Ascending aorta (tissue), 2 donors: ENCODE results near the gene CTDSP1. TPM values are rescaled to one million over a fixed set of nuclear protein-coding genes. Genes with fewer than 3 reads are reported as not detected.

Source experiments
- DNase-seq, 2 donors: peaks; one replicate each; pipeline ENCODE4 v3.0.0-alpha.2; 2019; ENCODE audit warnings: low spot score in 2 of 2
- H3K27ac ChIP-seq, 2 donors: fragments of 200-600 bp; sonication (generic); one replicate each; pipeline ENCODE4 v1.5.1; 2016 to 2017; ENCODE audit warnings: mild to moderate bottlenecking in 1 of 2
- H3K27me3 ChIP-seq: fragments of 200-600 bp; sonication (generic); one replicate; pipeline ENCODE4 v1.5.1; 2017
- H3K36me3 ChIP-seq, 2 donors: fragments of 200-600 bp; sonication (generic); one replicate each; pipeline ENCODE4 v1.5.1; 2016
- H3K4me1 ChIP-seq, 2 donors: fragments of 200-600 bp; sonication (generic); one replicate each; pipeline ENCODE4 v1.5.1; 2016 to 2017; ENCODE audit warnings: mild to moderate bottlenecking in 1 of 2
- H3K4me3 ChIP-seq, 2 donors: fragments of 200-600 bp; sonication (generic); one replicate each; pipeline ENCODE4 v1.5.1; 2016 to 2017; ENCODE audit warnings: mild to moderate bottlenecking in 1 of 2
- H3K9me3 ChIP-seq, 2 donors: fragments of 200-600 bp; sonication (generic); one replicate each; pipeline ENCODE4 v1.5.1; 2016
- intact Hi-C: fragments of 100-400 bp; cut with DNase I; formaldehyde crosslinking; loops from one replicate; pipeline ENCODE4 v1.15.1; 2023
- total RNA-seq: library from RNA; depleted of rRNA; stranded (reverse); fragments of >200 nt; gene quantifications from one replicate; pipeline ENCODE4 v1.1.0, GENCODE V29; 2016
- TF ChIP-seq, protein P1 (sequence below), 3 experiments: fragments of 200-600 bp in 2 of 3; fragments of 450-650 bp in 1 of 3; sonication (generic) in 2 of 3; IDR thresholded peaks; one replicate each; pipeline ENCODE4 v1.5.1; 2016 to 2019; ENCODE audit warnings: antibody characterized with exemption in 3 of 3, mild to moderate bottlenecking in 1 of 3, moderate library complexity in 1 of 3

The CTDSP1 gene
- total RNA-seq, 1 donor from 2014 or later, result 144 TPM

DNA sequence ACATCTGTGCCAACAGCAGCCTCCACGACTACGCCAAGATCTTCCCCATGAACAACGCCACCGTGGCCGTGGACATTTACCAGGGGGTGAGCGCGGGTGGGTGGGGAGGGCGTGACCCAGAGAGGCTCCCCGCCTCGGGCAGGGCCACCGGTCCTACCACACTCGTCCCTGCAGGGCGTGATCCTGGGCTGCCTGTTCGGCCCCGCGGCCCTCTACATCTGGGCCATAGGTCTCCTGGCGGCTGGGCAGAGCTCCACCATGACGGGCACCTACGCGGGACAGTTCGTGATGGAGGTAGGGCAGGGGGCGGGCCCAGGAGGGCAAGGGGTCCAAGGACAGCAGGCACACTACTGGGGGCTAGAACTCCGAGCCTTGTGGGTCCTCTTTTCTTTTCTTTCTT is 8.5 kb upstream of the CTDSP1 start:
- H3K36me3 ChIP-seq, result no peaks in the 10 kb centered on the region
- no peaks in the 10 kb centered on the region for H3K27me3 ChIP-seq
- DNase-seq, result peak in 1 of 2 donors; percentile 59
- H3K4me3 ChIP-seq, result no peak overlapping the region
- TF ChIP-seq, protein P1, sequence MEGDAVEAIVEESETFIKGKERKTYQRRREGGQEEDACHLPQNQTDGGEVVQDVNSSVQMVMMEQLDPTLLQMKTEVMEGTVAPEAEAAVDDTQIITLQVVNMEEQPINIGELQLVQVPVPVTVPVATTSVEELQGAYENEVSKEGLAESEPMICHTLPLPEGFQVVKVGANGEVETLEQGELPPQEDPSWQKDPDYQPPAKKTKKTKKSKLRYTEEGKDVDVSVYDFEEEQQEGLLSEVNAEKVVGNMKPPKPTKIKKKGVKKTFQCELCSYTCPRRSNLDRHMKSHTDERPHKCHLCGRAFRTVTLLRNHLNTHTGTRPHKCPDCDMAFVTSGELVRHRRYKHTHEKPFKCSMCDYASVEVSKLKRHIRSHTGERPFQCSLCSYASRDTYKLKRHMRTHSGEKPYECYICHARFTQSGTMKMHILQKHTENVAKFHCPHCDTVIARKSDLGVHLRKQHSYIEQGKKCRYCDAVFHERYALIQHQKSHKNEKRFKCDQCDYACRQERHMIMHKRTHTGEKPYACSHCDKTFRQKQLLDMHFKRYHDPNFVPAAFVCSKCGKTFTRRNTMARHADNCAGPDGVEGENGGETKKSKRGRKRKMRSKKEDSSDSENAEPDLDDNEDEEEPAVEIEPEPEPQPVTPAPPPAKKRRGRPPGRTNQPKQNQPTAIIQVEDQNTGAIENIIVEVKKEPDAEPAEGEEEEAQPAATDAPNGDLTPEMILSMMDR (IDR thresholded peaks at IDR 0.05), result no peak
- no peaks in the 10 kb centered on the region for H3K9me3 ChIP-seq
- H3K27ac ChIP-seq, result no peak overlapping the region
- H3K4me1 ChIP-seq, result peaks cover 0 to 12% of the 10 kb centered on the region in 2 donors
- intact Hi-C loops, result no loop called here

DNA sequence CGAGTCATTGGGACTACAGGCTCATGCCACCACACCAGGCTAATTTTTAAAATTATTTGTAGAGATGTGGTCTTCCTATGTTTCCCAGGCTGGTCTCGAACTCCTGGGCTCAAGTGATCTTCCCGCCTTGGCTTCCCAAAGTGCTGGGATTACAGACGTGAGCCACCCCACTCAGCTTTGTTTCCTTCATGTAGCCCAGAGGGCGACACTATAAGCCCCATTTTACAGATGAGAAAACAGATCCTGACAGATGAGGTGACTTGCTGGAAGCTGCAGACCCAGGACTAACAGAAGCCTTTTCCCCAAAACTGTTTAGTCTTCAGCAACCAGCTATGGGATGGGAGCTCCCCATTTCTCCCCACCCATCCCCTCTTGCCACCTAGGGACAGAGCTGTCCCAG is 7.2 kb upstream of the CTDSP1 start:
- intact Hi-C loops, result no loop called here
- peak in 1 of 2 donors; percentile 46 for DNase-seq
- Histone ChIP-seq H3K36me3 (no peaks in the 10 kb centered on the region), H3K27me3 (no peaks in the 10 kb centered on the region), H3K9me3 (no peaks in the 10 kb centered on the region), H3K4me1 (peaks cover 0 to 13% of the 10 kb centered on the region in 2 donors), H3K27ac (no peak overlapping the region), H3K4me3 (no peak overlapping the region)
- TF ChIP-seq, protein P1 (IDR thresholded peaks at IDR 0.05), result no peak

DNA sequence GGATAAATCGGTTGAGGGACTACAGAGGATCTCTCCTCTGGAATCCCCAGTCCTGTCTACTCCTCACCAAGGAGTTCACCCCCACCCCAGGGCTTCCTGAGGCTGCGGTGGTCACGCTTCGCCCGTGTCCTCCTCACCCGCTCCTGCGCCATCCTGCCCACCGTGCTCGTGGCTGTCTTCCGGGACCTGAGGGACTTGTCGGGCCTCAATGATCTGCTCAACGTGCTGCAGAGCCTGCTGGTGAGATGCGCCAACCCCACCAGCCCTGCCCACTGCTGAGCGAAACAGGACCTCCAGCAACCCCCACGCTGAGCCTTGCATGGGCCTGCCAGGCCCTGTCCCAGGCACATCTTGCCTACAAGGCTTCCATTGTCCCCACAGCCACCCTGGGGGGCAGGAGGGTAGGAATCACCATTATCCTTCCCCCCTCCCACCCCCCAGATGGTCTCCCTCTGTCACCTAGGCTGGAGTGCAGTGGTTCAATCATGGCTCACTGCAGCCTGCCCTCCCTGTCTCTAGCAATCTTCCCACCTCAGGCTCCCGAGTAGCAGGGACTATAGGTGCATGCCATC is 6.7 kb upstream of the CTDSP1 start:
- H3K4me1 ChIP-seq, result peaks cover 0 to 9% of the 10 kb centered on the region in 2 donors
- DNase-seq, result peak in 1 of 2 donors; percentile 58
- no peak overlapping the region for H3K27ac ChIP-seq
- H3K4me3 ChIP-seq, result no peak overlapping the region
- intact Hi-C loops, result no loop called here
- no peaks in the 10 kb centered on the region for H3K36me3 ChIP-seq
- TF ChIP-seq, protein P1 (IDR thresholded peaks at IDR 0.05), result no peak
- H3K9me3 ChIP-seq, result no peaks in the 10 kb centered on the region
- H3K27me3 ChIP-seq, result no peaks in the 10 kb centered on the region

DNA sequence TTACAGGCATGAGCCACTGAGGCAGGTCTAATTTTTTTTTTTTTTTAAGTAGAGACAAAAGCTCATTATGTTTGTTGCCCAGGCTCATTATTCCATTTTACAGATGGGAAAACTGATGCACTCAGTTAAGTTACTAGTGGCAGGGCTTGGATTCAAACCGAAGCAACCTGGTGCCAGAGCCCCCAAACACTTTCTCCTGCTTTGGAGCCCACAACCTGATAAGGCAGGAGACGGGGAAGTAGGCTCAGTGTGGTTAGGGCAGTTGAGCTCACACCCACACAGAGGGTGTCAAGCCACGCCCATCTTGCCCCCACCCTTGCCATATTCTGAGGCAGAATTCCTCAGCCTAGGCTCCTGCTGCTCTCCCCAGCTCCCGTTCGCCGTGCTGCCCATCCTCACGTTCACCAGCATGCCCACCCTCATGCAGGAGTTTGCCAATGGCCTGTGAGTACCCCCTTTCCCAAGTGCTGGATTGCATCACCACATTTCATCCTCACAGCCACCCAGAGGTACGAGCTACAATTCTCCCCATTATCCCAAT is 5.8 kb upstream of the CTDSP1 start:
- Histone ChIP-seq H3K9me3 (no peaks in the 10 kb centered on the region), H3K27me3 (no peaks in the 10 kb centered on the region), H3K4me1 (peaks cover 0 to 9% of the 10 kb centered on the region in 2 donors), H3K36me3 (no peaks in the 10 kb centered on the region), H3K27ac (no peak overlapping the region), H3K4me3 (no peak overlapping the region)
- intact Hi-C loops, result loop anchor here (2.0 kb wide), 1 partner anchor 27 kb away; no protein-coding TSS in a partner anchor
- TF ChIP-seq, protein P1 (IDR thresholded peaks at IDR 0.05), result no peak
- peak in 1 of 2 donors; percentile 53 for DNase-seq

DNA sequence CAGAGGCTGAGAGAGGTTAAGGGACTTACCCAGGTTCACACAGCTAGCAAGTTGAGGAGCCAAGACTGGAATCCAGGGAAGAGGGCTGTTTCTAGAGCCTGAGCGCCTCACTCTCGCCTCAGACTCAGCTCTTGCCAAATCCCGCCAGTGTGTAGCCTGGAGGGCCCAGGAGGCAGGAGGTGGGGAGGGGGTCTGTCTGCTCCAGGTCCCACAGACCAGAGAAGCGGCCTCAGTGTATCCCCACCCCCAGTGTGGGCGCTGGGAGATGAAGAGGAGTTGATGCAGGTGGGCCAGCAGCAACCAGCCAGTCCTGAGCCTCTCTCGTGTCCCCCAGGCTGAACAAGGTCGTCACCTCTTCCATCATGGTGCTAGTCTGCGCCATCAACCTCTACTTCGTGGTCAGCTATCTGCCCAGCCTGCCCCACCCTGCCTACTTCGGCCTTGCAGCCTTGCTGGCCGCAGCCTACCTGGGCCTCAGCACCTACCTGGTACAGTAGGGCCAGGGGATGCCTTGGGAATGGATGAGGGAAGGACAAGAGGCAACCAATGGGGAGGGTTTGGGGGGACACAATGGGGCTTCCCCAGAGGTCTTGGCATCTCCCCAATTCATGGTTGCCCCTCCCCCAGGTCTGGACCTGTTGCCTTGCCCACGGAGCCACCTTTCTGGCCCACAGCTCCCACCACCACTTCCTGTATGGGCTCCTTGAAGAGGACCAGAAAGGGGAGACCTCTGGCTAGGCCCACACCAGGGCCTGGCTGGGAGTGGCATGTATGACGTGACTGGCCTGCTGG is 5.2 kb upstream of the CTDSP1 start:
- Histone ChIP-seq H3K4me1 (peaks cover 0 to 9% of the 10 kb centered on the region in 2 donors), H3K27me3 (no peaks in the 10 kb centered on the region), H3K9me3 (no peaks in the 10 kb centered on the region), H3K27ac (no peak overlapping the region), H3K4me3 (no peak overlapping the region), H3K36me3 (no peaks in the 10 kb centered on the region)
- DNase-seq, result peak in 1 of 2 donors; percentile 70
- TF ChIP-seq, protein P1 (IDR thresholded peaks at IDR 0.05), result no peak
- intact Hi-C loops, result loop anchor here (2.0 kb wide), 1 partner anchor 28 kb away; no protein-coding TSS in a partner anchor
